Liver (tissue), 9 donors: ENCODE measurements around the gene YTHDF2. TPM values are rescaled to one million over a fixed set of nuclear protein-coding genes. Genes with fewer than 3 reads are reported as not detected.

Experiments
- DNase-seq: peaks from one replicate; pipeline ENCODE4 v3.0.0-alpha.2; 2017; ENCODE audit warnings: low spot score
- H3K27ac ChIP-seq, 2 donors: one replicate each; pipeline ENCODE4 v1.7.0; 2013; ENCODE audit warnings: inconsistent platforms in 2 of 2, low read length in 2 of 2, control low read depth in 1 of 2, low read depth in 1 of 2, mild to moderate bottlenecking in 1 of 2
- H3K27me3 ChIP-seq, 4 donors: one replicate each; pipeline versions ENCODE4 v1.6.1 to v1.7.0; 2013; ENCODE audit warnings: low read length in 3 of 4, inconsistent platforms in 1 of 4, mild to moderate bottlenecking in 1 of 4, moderate library complexity in 1 of 4; ENCODE audit not compliant: control insufficient read depth in 4 of 4, insufficient read depth in 4 of 4
- H3K36me3 ChIP-seq, 4 donors: one replicate each; pipeline versions ENCODE4 v1.6.1 to v1.7.0; 2013; ENCODE audit warnings: low read length in 3 of 4, mild to moderate bottlenecking in 3 of 4, low read depth in 1 of 4, moderate library complexity in 1 of 4; ENCODE audit not compliant: control insufficient read depth in 4 of 4, insufficient read depth in 3 of 4
- H3K4me1 ChIP-seq, 4 donors: one replicate each; pipeline versions ENCODE4 v1.6.1 to v1.7.0; 2013; ENCODE audit warnings: low read length in 3 of 4, mild to moderate bottlenecking in 3 of 4, moderate library complexity in 1 of 4; ENCODE audit not compliant: control insufficient read depth in 4 of 4, insufficient read depth in 4 of 4
- H3K4me3 ChIP-seq, 3 donors: one replicate each; pipeline versions ENCODE4 v1.6.1 to v1.7.0; 2013; ENCODE audit warnings: low read length in 3 of 3, control low read depth in 1 of 3, low read depth in 1 of 3, mild to moderate bottlenecking in 1 of 3
- H3K9ac ChIP-seq, 2 donors: one replicate each; pipeline ENCODE4 v1.7.0; 2013; ENCODE audit warnings: low read length in 2 of 2, mild to moderate bottlenecking in 2 of 2, moderate library complexity in 2 of 2, control low read depth in 1 of 2, low read depth in 1 of 2
- H3K9me3 ChIP-seq, 4 donors: one replicate each; pipeline versions ENCODE4 v1.6.1 to v1.7.0; 2013; ENCODE audit warnings: low read length in 3 of 4; ENCODE audit not compliant: control insufficient read depth in 4 of 4
- CTCF ChIP-seq: fragments of 150-350 bp; IDR thresholded peaks from 2 replicates; pipeline ENCODE4 v1.5.1; 2017; ENCODE audit warnings: improper control_type of control experiment, low read depth, low read length; ENCODE audit not compliant: missing input control
- EGR1 ChIP-seq, 2 donors: IDR thresholded peaks; 2 replicates each; pipeline ENCODE4 v1.6.1; 2016 to 2018; ENCODE audit warnings: antibody characterized with exemption in 2 of 2, low read depth in 2 of 2
- FOXA1 ChIP-seq: IDR thresholded peaks from 2 replicates; pipeline ENCODE4 v1.6.1; 2016; ENCODE audit warnings: antibody characterized with exemption
- FOXA2 ChIP-seq: IDR thresholded peaks from 2 replicates; pipeline ENCODE4 v1.6.1; 2016; ENCODE audit warnings: antibody characterized with exemption
- GABPA ChIP-seq, 2 donors: IDR thresholded peaks in 1 of 2; conservative IDR thresholded peaks in 1 of 2; 2 replicates each; pipeline ENCODE4 v1.6.1; 2016; ENCODE audit warnings: antibody characterized with exemption in 2 of 2, mild to moderate bottlenecking in 1 of 2, moderate library complexity in 1 of 2
- HNF4A ChIP-seq, 2 donors: conservative IDR thresholded peaks; 2 replicates each; pipeline ENCODE4 v1.6.1; 2016; ENCODE audit warnings: antibody characterized with exemption in 2 of 2, mild to moderate bottlenecking in 2 of 2
- HNF4G ChIP-seq: IDR thresholded peaks from 2 replicates; pipeline ENCODE4 v1.6.1; 2016; ENCODE audit warnings: antibody characterized with exemption
- JUND ChIP-seq, 2 donors: IDR thresholded peaks; 2 replicates each; pipeline ENCODE4 v1.6.1; 2016; ENCODE audit warnings: antibody characterized with exemption in 2 of 2
- MAX ChIP-seq: IDR thresholded peaks from 2 replicates; pipeline ENCODE4 v1.6.1; 2016; ENCODE audit warnings: antibody characterized with exemption
- NR2F2 ChIP-seq: IDR thresholded peaks from 2 replicates; pipeline ENCODE4 v1.6.1; 2016; ENCODE audit warnings: antibody characterized with exemption
- RAD21 ChIP-seq, 2 donors: IDR thresholded peaks; 2 replicates each; pipeline ENCODE4 v1.6.1; 2016; ENCODE audit warnings: antibody characterized with exemption in 2 of 2, mild to moderate bottlenecking in 2 of 2
- REST ChIP-seq: IDR thresholded peaks from 2 replicates; pipeline ENCODE4 v1.6.1; 2016; ENCODE audit warnings: antibody characterized with exemption, mild to moderate bottlenecking
- RXRA ChIP-seq, 2 donors: IDR thresholded peaks; 2 replicates each; pipeline ENCODE4 v1.6.1; 2017 to 2018; ENCODE audit warnings: antibody characterized with exemption in 2 of 2, mild to moderate bottlenecking in 1 of 2
- SP1 ChIP-seq: IDR thresholded peaks from 2 replicates; pipeline ENCODE4 v1.6.1; 2018; ENCODE audit warnings: antibody characterized with exemption, mild to moderate bottlenecking
- TAF1 ChIP-seq: conservative IDR thresholded peaks from 2 replicates; pipeline ENCODE4 v1.6.1; 2016; ENCODE audit warnings: antibody characterized with exemption, mild to moderate bottlenecking
- YY1 ChIP-seq: IDR thresholded peaks from 2 replicates; pipeline ENCODE4 v1.6.1; 2016; ENCODE audit warnings: antibody characterized with exemption, mild to moderate bottlenecking
- whole genome bisulfite sequencing: extraction: QIAGEN DNeasy Blood & Tissue Kit; methylation state at CpG from one replicate; pipeline ENCODE4 v1.1.7; 2013; 5-methylcytosine and 5-hydroxymethylcytosine counted together
- polyA plus RNA-seq, 2 donors: library from polyadenylated mRNA; stranded (reverse) in 1 of 2; unstranded in 1 of 2; fragments of 200-250 nt in 1 of 2; fragments of >200 nt in 1 of 2; fragmentation: Nextera tagmentation in 1 of 2; extraction: Ambion mirVana in 1 of 2; gene quantifications; one replicate each; pipeline versions ENCODE4 v1.2.1 to v1.2.3, GENCODE V29; 2013 to 2015
- total RNA-seq, 2 donors: library from RNA; depleted of rRNA; stranded (reverse); fragments of >200 nt; gene quantifications; one replicate each; pipeline ENCODE4 v1.2.3, GENCODE V29; 2014
- TF ChIP-seq, protein P1 (sequence below): IDR thresholded peaks from 2 replicates; pipeline ENCODE4 v1.6.1; 2016; ENCODE audit warnings: antibody characterized with exemption
- TF ChIP-seq, protein P2 (sequence below): IDR thresholded peaks from 2 replicates; pipeline ENCODE4 v1.6.1; 2016; ENCODE audit warnings: antibody characterized with exemption
- donor health status: healthy.
- donor health status: healthy.
- donor health status: healthy.
- donor health status: healthy.
- donor health status: healthy.

Gene YTHDF2
- total and polyA plus RNA-seq, 4 donors, result 21.1 to 37.9 (median 29.9) TPM

GRCh38 chr1:28778021-28778420 is 41.3 kb downstream of the YTHDF2 start:
- H3K4me3 ChIP-seq, result no peak overlapping the region
- no peak overlapping the region for H3K27ac ChIP-seq
- DNase-seq, result no peak
- no peaks in the 10 kb centered on the region for H3K9me3 ChIP-seq
- no peak for TF ChIP-seq REST
- TF ChIP-seq MAX, result no peak
- no peak for TF ChIP-seq JUND (IDR thresholded peaks at IDR 0.05)
- no peak for TF ChIP-seq HNF4G
- TF ChIP-seq TAF1, result no peak
- no peak for TF ChIP-seq RAD21 (IDR thresholded peaks at IDR 0.05)
- TF ChIP-seq FOXA2, result no peak
- TF ChIP-seq, protein P1, sequence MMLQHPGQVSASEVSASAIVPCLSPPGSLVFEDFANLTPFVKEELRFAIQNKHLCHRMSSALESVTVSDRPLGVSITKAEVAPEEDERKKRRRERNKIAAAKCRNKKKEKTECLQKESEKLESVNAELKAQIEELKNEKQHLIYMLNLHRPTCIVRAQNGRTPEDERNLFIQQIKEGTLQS, result no peak
- no peak for TF ChIP-seq NR2F2
- TF ChIP-seq RXRA (IDR thresholded peaks at IDR 0.05), result no peak
- no peak for TF ChIP-seq FOXA1
- no peak for TF ChIP-seq YY1
- no peak for TF ChIP-seq SP1
- no peak for TF ChIP-seq EGR1 (IDR thresholded peaks at IDR 0.05; ENCODE audit: low read depth in 2 of 2)
- no peak for TF ChIP-seq HNF4A (conservative IDR thresholded peaks at IDR 0.05)
- TF ChIP-seq, protein P2, sequence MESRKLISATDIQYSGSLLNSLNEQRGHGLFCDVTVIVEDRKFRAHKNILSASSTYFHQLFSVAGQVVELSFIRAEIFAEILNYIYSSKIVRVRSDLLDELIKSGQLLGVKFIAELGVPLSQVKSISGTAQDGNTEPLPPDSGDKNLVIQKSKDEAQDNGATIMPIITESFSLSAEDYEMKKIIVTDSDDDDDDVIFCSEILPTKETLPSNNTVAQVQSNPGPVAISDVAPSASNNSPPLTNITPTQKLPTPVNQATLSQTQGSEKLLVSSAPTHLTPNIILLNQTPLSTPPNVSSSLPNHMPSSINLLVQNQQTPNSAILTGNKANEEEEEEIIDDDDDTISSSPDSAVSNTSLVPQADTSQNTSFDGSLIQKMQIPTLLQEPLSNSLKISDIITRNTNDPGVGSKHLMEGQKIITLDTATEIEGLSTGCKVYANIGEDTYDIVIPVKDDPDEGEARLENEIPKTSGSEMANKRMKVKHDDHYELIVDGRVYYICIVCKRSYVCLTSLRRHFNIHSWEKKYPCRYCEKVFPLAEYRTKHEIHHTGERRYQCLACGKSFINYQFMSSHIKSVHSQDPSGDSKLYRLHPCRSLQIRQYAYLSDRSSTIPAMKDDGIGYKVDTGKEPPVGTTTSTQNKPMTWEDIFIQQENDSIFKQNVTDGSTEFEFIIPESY, result no peak
- TF ChIP-seq GABPA (IDR thresholded peaks at IDR 0.05 in 1 of 2, conservative IDR thresholded peaks at IDR 0.05 in 1 of 2), result no peak
- no peak for TF ChIP-seq CTCF
- H3K9ac ChIP-seq, result no peak overlapping the region
- peaks cover 0 to 3% (median 0%) of the 10 kb centered on the region in 4 donors for H3K36me3 ChIP-seq
- H3K27me3 ChIP-seq, result no peaks in the 10 kb centered on the region
- H3K4me1 ChIP-seq, result peaks cover 0 to 8% (median 4%) of the 10 kb centered on the region in 4 donors
- WGBS, result 83% methylated on average over 2 of the region's 2 CpGs
